ENCODE results near the gene ADSL.

Gene ADSL

GRCh38 chr22:40403651-40404050 lies 57.4 kb downstream of the ADSL start:
- Histone ChIP-seq H3K9me3 (ENCODE audit: control insufficient read depth, low read length) (no peaks in the 10 kb centered on the region), H3K4me3 (ENCODE audit: extremely low read depth, insufficient read depth, low read length, poor library complexity, severe bottlenecking) (no peak overlapping the region), H3K4me1 (ENCODE audit: control insufficient read depth, insufficient read depth, low read length, poor library complexity, severe bottlenecking) (peaks cover 4% of the 10 kb centered on the region), H3K36me3 (ENCODE audit: control insufficient read depth, insufficient read depth, low read length) (peaks cover 87% of the 10 kb centered on the region), H3K27ac (ENCODE audit: low read depth, low read length, severe bottlenecking) (peak overlapping the region; percentile 16)
- WGBS, 2 experiments (ENCODE audit: insufficient coverage in 2 of 2): 92 to 94% methylated on average over 7 of the region's 7 CpGs

DNA sequence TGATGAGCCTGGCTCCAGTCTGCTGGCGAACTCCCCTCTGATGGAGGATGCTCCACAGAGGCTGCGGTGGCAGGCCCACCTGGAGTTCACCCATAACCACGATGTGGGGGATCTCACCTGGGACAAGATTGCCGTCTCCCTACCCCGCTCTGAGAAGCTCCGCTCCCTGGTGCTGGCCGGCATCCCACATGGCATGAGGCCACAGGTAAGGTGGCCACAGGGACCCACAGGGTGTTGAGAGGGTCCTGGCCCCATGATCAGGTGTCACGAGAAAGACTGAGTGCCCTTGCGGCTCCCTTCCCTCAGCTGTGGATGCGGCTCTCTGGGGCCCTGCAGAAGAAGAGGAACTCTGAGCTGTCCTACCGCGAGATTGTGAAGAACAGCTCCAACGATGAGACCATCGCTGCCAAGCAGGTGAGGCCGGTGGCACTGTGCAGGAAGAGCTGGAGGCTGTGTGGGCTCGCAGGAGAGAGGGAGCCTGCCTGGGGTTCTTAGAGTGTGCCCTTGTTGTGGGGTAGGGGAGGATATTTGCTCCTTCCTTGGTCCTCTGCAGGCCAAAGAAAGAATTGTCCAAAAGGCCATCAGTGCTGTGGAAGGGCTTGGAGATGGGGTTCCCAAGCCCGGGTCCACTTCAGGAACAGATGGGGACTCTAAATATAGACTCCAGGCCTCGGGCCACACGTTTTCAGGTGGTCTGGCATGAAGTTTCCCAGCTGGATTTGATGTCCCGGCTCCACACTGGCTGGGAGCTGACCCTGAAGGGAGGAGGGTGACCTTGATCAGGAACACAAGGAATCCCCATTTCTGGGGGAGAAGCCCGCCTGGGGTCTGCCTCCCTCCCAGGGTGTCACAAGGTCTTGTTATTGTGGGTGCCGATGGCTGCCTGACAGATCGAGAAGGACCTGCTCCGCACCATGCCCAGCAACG lies 58.2 kb downstream of the ADSL start:
- Histone ChIP-seq H3K27ac (ENCODE audit: low read depth, low read length, severe bottlenecking) (no peak overlapping the region), H3K4me1 (ENCODE audit: control insufficient read depth, insufficient read depth, low read length, poor library complexity, severe bottlenecking) (peaks cover 3% of the 10 kb centered on the region), H3K36me3 (ENCODE audit: control insufficient read depth, insufficient read depth, low read length) (peaks cover 91% of the 10 kb centered on the region), H3K9me3 (ENCODE audit: control insufficient read depth, low read length) (no peaks in the 10 kb centered on the region), H3K4me3 (ENCODE audit: extremely low read depth, insufficient read depth, low read length, poor library complexity, severe bottlenecking) (no peak overlapping the region)
- 96% methylated on average over 22 to 24 of the region's 25 CpGs for WGBS, 2 experiments (ENCODE audit: insufficient coverage in 2 of 2)

DNA sequence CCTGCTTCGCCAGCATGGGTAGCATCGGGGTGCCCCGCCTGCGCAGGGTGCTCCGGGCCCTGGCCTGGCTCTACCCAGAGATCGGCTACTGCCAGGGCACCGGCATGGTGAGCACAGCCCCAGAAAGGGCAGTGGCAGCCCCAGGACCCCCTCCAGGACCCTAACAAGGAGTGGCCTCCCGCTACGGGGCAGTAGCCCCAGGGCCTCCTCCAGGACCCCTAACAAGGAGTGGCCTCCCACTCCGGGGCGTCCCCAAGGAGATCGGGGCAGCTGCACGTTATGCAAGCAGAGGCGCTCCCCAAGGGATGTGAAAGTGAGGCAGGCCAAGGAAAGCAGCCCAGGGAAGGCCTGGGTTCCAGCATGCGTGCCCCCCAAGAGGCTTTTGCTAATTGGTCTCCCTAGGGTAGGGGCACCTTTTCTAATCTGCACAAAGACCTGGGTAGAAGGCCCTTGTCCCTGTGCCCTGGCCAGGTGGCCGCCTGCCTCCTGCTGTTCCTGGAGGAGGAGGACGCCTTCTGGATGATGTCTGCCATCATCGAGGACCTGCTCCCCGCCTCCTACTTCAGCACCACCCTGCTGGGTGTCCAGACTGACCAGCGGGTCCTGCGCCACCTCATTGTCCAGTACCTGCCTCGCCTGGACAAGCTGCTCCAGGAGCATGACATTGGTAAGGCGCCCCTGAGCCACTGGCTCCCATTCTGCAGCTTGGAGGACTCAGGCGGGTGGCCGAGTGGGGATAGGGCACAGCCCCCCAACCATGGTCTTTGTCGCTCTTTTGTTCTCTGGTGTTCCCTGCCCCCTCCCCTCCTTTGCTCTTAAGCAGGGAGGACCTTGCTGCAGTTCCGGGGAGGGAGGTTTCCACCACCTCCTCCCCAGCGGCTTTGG lies 59.1 kb downstream of the ADSL start:
- Histone ChIP-seq H3K9me3 (ENCODE audit: control insufficient read depth, low read length) (no peaks in the 10 kb centered on the region), H3K36me3 (ENCODE audit: control insufficient read depth, insufficient read depth, low read length) (peaks cover 94% of the 10 kb centered on the region), H3K4me3 (ENCODE audit: extremely low read depth, insufficient read depth, low read length, poor library complexity, severe bottlenecking) (no peak overlapping the region), H3K4me1 (ENCODE audit: control insufficient read depth, insufficient read depth, low read length, poor library complexity, severe bottlenecking) (peaks cover 1% of the 10 kb centered on the region), H3K27ac (ENCODE audit: low read depth, low read length, severe bottlenecking) (no peak overlapping the region)
- WGBS, 2 experiments (ENCODE audit: insufficient coverage in 2 of 2): 96 to 99% methylated on average over 25 to 26 of the region's 28 CpGs

DNA sequence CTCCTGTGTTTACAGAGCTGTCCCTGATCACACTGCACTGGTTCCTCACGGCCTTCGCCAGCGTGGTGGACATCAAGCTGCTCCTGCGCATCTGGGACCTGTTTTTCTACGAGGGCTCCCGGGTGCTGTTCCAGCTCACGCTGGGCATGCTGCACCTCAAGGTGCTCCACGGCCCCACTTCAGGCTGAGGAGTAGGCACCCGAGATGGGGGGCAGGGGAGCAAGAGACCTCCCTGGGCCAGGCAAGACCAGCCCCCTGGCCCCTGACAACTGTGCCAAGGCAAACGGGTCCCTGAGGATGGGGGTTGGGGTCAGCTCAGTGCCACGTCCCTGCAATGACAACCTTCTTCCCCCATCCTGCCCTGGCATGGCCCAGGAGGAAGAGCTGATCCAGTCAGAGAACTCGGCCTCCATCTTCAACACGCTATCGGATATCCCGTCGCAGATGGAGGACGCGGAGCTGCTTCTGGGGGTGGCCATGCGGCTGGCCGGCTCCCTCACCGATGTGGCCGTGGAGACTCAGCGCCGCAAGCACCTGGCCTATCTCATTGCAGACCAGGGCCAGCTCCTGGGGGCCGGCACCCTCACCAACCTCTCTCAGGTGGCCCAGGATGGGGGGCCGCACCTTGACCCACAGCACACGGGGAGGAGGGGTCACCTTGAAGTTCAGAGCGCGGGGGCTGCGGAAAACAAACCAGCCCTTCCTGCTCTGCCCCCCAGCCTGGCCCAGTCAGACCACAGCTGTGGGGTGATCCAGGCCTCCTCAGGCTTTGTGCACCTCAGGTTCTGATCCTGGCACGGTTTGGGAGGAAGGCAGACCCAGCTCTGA lies 60.0 kb downstream of the ADSL start:
- Histone ChIP-seq H3K9me3 (ENCODE audit: control insufficient read depth, low read length) (no peaks in the 10 kb centered on the region), H3K4me3 (ENCODE audit: extremely low read depth, insufficient read depth, low read length, poor library complexity, severe bottlenecking) (no peak overlapping the region), H3K36me3 (ENCODE audit: control insufficient read depth, insufficient read depth, low read length) (peaks cover 94% of the 10 kb centered on the region), H3K27ac (ENCODE audit: low read depth, low read length, severe bottlenecking) (no peak overlapping the region), H3K4me1 (ENCODE audit: control insufficient read depth, insufficient read depth, low read length, poor library complexity, severe bottlenecking) (peaks cover 5% of the 10 kb centered on the region)
- WGBS, 2 experiments (ENCODE audit: insufficient coverage in 2 of 2): 94 to 96% methylated on average over 24 to 28 of the region's 31 CpGs

DNA sequence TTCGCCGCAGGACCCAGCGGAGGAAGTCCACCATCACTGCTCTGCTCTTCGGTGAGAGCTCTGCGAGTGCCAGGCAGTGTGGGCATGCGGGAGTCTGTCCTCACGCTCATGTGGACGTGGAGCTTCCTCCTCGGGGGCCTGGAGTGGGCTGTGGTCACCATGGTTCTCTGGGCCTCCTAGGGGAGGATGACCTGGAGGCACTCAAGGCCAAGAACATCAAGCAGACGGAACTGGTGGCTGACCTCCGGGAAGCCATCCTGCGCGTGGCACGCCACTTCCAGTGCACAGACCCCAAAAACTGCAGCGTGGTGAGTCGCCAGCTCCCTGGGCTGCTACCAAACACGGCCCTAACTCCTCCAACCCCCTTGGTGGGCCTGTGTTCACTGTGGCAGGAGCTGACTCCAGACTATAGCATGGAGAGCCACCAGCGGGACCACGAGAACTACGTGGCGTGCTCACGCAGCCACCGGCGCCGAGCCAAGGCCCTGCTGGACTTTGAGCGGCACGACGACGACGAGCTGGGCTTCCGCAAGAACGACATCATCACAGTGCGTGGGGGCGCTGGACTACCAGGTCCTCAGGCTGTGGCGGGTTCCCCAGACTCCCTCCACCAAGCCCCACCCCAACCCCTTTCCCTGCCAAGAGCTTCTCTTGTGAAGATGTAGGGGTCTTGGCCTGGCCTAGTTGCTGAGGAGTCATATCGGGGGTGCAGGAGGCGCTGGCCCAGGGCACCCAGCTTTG lies 60.9 kb downstream of the ADSL start:
- no peaks in the 10 kb centered on the region for H3K9me3 ChIP-seq (ENCODE audit: control insufficient read depth, low read length)
- 96% methylated on average over 33 to 35 of the region's 37 CpGs for WGBS, 2 experiments (ENCODE audit: insufficient coverage in 2 of 2)
- peaks cover 94% of the 10 kb centered on the region for H3K36me3 ChIP-seq (ENCODE audit: control insufficient read depth, insufficient read depth, low read length)
- no peak overlapping the region for H3K27ac ChIP-seq (ENCODE audit: low read depth, low read length, severe bottlenecking)
- H3K4me1 ChIP-seq (ENCODE audit: control insufficient read depth, insufficient read depth, low read length, poor library complexity, severe bottlenecking): peaks cover 5% of the 10 kb centered on the region
- no peak overlapping the region for H3K4me3 ChIP-seq (ENCODE audit: extremely low read depth, insufficient read depth, low read length, poor library complexity, severe bottlenecking)

- Histone ChIP-seq H3K4me3 (ENCODE audit: extremely low read depth, insufficient read depth, low read length, poor library complexity, severe bottlenecking) (no peak overlapping the region), H3K9me3 (ENCODE audit: control insufficient read depth, low read length) (no peaks in the 10 kb centered on the region), H3K36me3 (ENCODE audit: control insufficient read depth, insufficient read depth, low read length) (peaks cover 93% of the 10 kb centered on the region), H3K27ac (ENCODE audit: low read depth, low read length, severe bottlenecking) (no peak overlapping the region), H3K4me1 (ENCODE audit: control insufficient read depth, insufficient read depth, low read length, poor library complexity, severe bottlenecking) (peaks cover 5% of the 10 kb centered on the region)
- 93 to 96% methylated on average over 16 to 28 of the region's 32 CpGs for WGBS, 2 experiments (ENCODE audit: insufficient coverage in 2 of 2)
Observed at GRCh38 chr22:40407831-40408717, 61.8 kb downstream of the ADSL start.

DNA sequence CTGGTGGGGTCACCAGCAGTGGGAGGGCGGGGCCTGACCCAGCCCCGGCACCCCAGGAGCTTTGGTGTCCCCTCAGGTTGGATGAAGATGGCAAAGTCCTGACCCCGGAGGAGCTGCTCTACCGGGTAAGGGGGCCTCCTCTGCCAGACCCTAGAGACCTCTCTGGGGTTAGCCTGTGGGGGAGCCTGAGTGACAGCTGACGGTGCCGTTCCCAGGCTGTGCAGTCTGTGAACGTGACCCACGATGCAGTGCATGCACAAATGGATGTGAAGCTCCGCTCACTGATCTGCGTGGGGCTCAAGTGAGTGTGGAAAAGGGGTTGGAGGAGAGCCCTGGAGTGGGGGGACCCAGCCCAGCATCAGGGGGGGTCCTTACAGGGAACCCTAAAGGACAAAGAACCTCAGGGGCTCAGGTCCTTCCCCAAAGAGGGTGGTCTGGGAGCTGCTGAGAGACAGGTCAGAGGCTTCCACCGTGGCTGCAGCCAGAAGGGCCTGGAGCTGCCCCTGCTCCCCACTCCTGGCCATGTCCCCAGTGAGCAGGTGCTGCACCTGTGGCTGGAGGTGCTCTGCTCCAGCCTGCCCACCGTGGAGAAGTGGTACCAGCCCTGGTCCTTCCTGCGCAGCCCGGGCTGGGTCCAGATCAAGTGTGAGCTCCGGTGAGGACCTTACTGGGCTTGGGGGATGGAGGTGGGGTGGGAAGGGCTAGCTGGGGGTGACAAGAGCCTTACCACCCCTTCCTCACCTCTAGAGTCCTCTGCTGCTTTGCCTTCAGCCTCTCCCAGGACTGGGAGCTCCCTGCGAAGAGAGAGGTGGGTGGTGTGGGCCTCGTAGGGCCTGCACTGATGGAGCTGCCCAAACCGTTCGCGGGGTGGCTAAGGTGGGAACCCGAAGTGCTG lies 62.7 kb downstream of the ADSL start:
- peaks cover 93% of the 10 kb centered on the region for H3K36me3 ChIP-seq (ENCODE audit: control insufficient read depth, insufficient read depth, low read length)
- H3K27ac ChIP-seq (ENCODE audit: low read depth, low read length, severe bottlenecking): no peak overlapping the region
- H3K4me1 ChIP-seq (ENCODE audit: control insufficient read depth, insufficient read depth, low read length, poor library complexity, severe bottlenecking): peaks cover 5% of the 10 kb centered on the region
- WGBS, 2 experiments (ENCODE audit: insufficient coverage in 2 of 2): 96 to 97% methylated on average over 16 to 17 of the region's 21 CpGs
- H3K4me3 ChIP-seq (ENCODE audit: extremely low read depth, insufficient read depth, low read length, poor library complexity, severe bottlenecking): no peak overlapping the region
- H3K9me3 ChIP-seq (ENCODE audit: control insufficient read depth, low read length): no peaks in the 10 kb centered on the region

GRCh38 chr22:40409613-40410113 lies 63.4 kb downstream of the ADSL start:
- Histone ChIP-seq H3K36me3 (ENCODE audit: control insufficient read depth, insufficient read depth, low read length) (peaks cover 87% of the 10 kb centered on the region), H3K27ac (ENCODE audit: low read depth, low read length, severe bottlenecking) (no peak overlapping the region), H3K4me1 (ENCODE audit: control insufficient read depth, insufficient read depth, low read length, poor library complexity, severe bottlenecking) (peaks cover 5% of the 10 kb centered on the region), H3K9me3 (ENCODE audit: control insufficient read depth, low read length) (no peaks in the 10 kb centered on the region), H3K4me3 (ENCODE audit: extremely low read depth, insufficient read depth, low read length, poor library complexity, severe bottlenecking) (no peak overlapping the region)
- 93 to 96% methylated on average over 4 to 5 of the region's 11 CpGs for WGBS, 2 experiments (ENCODE audit: insufficient coverage in 2 of 2)
